ENCODE results near the gene PTPRG. TPM values are rescaled to one million over a fixed set of nuclear protein-coding genes. Genes with fewer than 3 reads are reported as not detected.
"Not testable (repeated sequence)": the region's sequence is repeated elsewhere in the genome, so short reads cannot be mapped to it uniquely, and the experiment has no call there.

The PTPRG gene
- total RNA-seq, 1 experiment from 2014 or later, result 69.3 TPM

- no peaks in the 10 kb centered on the region for H3K79me2 ChIP-seq (ENCODE audit: insufficient read depth, low read length)
- Mint-ChIP-seq H3K4me1 (peaks cover 4% of the 10 kb centered on the region in 2 experiments), H3K4me3 (no peak overlapping the region), H3K27ac (no peak overlapping the region), H3K36me3 (ENCODE audit: insufficient read depth in 1 of 3, low read depth in 3 of 3) (no peaks in the 10 kb centered on the region), H3K9me3 (no peaks in the 10 kb centered on the region), H3K27me3 (ENCODE audit: low read depth) (no peaks in the 10 kb centered on the region)
- H3K23me2 ChIP-seq (ENCODE audit: insufficient read length, low read depth, low read length, poor library complexity, severe bottlenecking), result no peaks in the 10 kb centered on the region
- no peak overlapping the region for H2BK120ac ChIP-seq (ENCODE audit: low read depth, low read length, poor library complexity, severe bottlenecking)
- H2AFZ ChIP-seq (ENCODE audit: low read length), result no peak overlapping the region
- H3K9ac ChIP-seq (ENCODE audit: extremely low read depth, insufficient read length, low read length), result no peak overlapping the region
- no peaks in the 10 kb centered on the region for H4K20me1 ChIP-seq (ENCODE audit: control insufficient read depth, insufficient read depth, insufficient read length)
- H2BK12ac ChIP-seq (ENCODE audit: insufficient read length, low read depth, low read length), result no peak overlapping the region
- H3K9me3 ChIP-seq (ENCODE audit: control insufficient read depth, low read depth, low read length), result no peaks in the 10 kb centered on the region
- no peak overlapping the region for H3K56ac ChIP-seq (ENCODE audit: insufficient read length, low read depth, low read length)
- no peak overlapping the region for H2AK5ac ChIP-seq (ENCODE audit: insufficient read length, low read length)
- no peak for TF ChIP-seq CTCF (conservative IDR thresholded peaks at IDR 0.05)
- WGBS (ENCODE audit: extremely low coverage, insufficient read length, low lambda C conversion rate), result no CpG with 5 or more reads among the region's 9 CpGs
- no peaks in the 10 kb centered on the region for H3K27me3 ChIP-seq (ENCODE audit: insufficient read depth, low read length)
- no peak overlapping the region for H3K4ac ChIP-seq (ENCODE audit: low read depth, low read length)
- no peak overlapping the region for H4K5ac ChIP-seq (ENCODE audit: insufficient read length, low read depth, low read length)
- no peaks in the 10 kb centered on the region for H3K79me1 ChIP-seq (ENCODE audit: insufficient read depth, low read depth, low read length, poor library complexity, severe bottlenecking)
- no peak overlapping the region for H3K27ac ChIP-seq (ENCODE audit: insufficient read length, low read depth, low read length)
- no peak overlapping the region for H4K8ac ChIP-seq (replicated peaks; ENCODE audit: insufficient read length, low read depth, low read length)
- no peak overlapping the region for H2BK20ac ChIP-seq (ENCODE audit: low read depth, low read length, poor library complexity, severe bottlenecking)
- H3K4me2 ChIP-seq (ENCODE audit: insufficient read depth, insufficient read length, low read length), result no peak overlapping the region
- no peak overlapping the region for H3K14ac ChIP-seq (ENCODE audit: insufficient read depth, low read length)
- DNase-seq, result no peak
- H4K91ac ChIP-seq (ENCODE audit: insufficient read length, low read depth, low read length), result no peak overlapping the region
- no peak overlapping the region for H2BK5ac ChIP-seq (ENCODE audit: insufficient read length, low read length)
- no peak overlapping the region for H3K18ac ChIP-seq (ENCODE audit: insufficient read length, low read depth, low read length)
- no peaks in the 10 kb centered on the region; the same call in 1 of the 2 replicates for H3K4me1 ChIP-seq (ENCODE audit: insufficient read depth, low read length)
- no peak overlapping the region for H2BK15ac ChIP-seq (ENCODE audit: low read depth, low read length)
- no peak overlapping the region for H3K23ac ChIP-seq (ENCODE audit: insufficient read length, low read depth, low read length)
- H3T11ph ChIP-seq (ENCODE audit: low read length), result no peak overlapping the region
Observed at GRCh38 chr3:62036726-62037125, 475.4 kb downstream of the PTPRG start.

- not testable (repeated sequence) for H3K56ac ChIP-seq (ENCODE audit: insufficient read length, low read depth, low read length); H3K9me3 Mint-ChIP-seq; H3K79me1 ChIP-seq (ENCODE audit: insufficient read depth, low read depth, low read length, poor library complexity, severe bottlenecking); H3K9ac ChIP-seq (ENCODE audit: extremely low read depth, insufficient read length, low read length); DNase-seq; H2AFZ ChIP-seq (ENCODE audit: low read length); H4K8ac ChIP-seq (replicated peaks; ENCODE audit: insufficient read length, low read depth, low read length); H3K27ac Mint-ChIP-seq; H3K18ac ChIP-seq (ENCODE audit: insufficient read length, low read depth, low read length); H4K91ac ChIP-seq (ENCODE audit: insufficient read length, low read depth, low read length); H4K20me1 ChIP-seq (ENCODE audit: control insufficient read depth, insufficient read depth, insufficient read length); H3K36me3 Mint-ChIP-seq (ENCODE audit: insufficient read depth in 1 of 3, low read depth in 3 of 3); H3K27me3 Mint-ChIP-seq (ENCODE audit: low read depth); H4K5ac ChIP-seq (ENCODE audit: insufficient read length, low read depth, low read length); H3K4me3 Mint-ChIP-seq; H3K14ac ChIP-seq (ENCODE audit: insufficient read depth, low read length); H2BK120ac ChIP-seq (ENCODE audit: low read depth, low read length, poor library complexity, severe bottlenecking); H3K4ac ChIP-seq (ENCODE audit: low read depth, low read length); H3T11ph ChIP-seq (ENCODE audit: low read length); H3K9me3 ChIP-seq (ENCODE audit: control insufficient read depth, low read depth, low read length); H3K79me2 ChIP-seq (ENCODE audit: insufficient read depth, low read length); H2BK5ac ChIP-seq (ENCODE audit: insufficient read length, low read length); H3K4me2 ChIP-seq (ENCODE audit: insufficient read depth, insufficient read length, low read length); H3K4me1 ChIP-seq (ENCODE audit: insufficient read depth, low read length); H2BK15ac ChIP-seq (ENCODE audit: low read depth, low read length); H2BK20ac ChIP-seq (ENCODE audit: low read depth, low read length, poor library complexity, severe bottlenecking); H3K23ac ChIP-seq (ENCODE audit: insufficient read length, low read depth, low read length); H2AK5ac ChIP-seq (ENCODE audit: insufficient read length, low read length); H3K23me2 ChIP-seq (ENCODE audit: insufficient read length, low read depth, low read length, poor library complexity, severe bottlenecking); H3K27ac ChIP-seq (ENCODE audit: insufficient read length, low read depth, low read length); H2BK12ac ChIP-seq (ENCODE audit: insufficient read length, low read depth, low read length); H3K27me3 ChIP-seq (ENCODE audit: insufficient read depth, low read length)
- peaks cover 15 to 16% of the 10 kb centered on the region in 2 experiments for H3K4me1 Mint-ChIP-seq
- no CpG with 5 or more reads among the region's 4 CpGs for WGBS (ENCODE audit: extremely low coverage, insufficient read length, low lambda C conversion rate)
Observed at GRCh38 chr3:62038798-62039197, 477.4 kb downstream of the PTPRG start.
